ENCODE results near the gene TMEM30B. TPM values are rescaled to one million over a fixed set of nuclear protein-coding genes. Genes with fewer than 3 reads are reported as not detected.
"Not testable (repeated sequence)": the region's sequence is repeated elsewhere in the genome, so short reads cannot be mapped to it uniquely, and the experiment has no call there.

The TMEM30B gene
- total RNA-seq, 2 donors from 2014 or later = 2.0 to 3.7 TPM

- H3K27me3 ChIP-seq = no peaks in the 10 kb centered on the region
- peaks cover 0 to 8% of the 10 kb centered on the region in 2 donors for H3K9me3 ChIP-seq
- TF ChIP-seq, protein P1, sequence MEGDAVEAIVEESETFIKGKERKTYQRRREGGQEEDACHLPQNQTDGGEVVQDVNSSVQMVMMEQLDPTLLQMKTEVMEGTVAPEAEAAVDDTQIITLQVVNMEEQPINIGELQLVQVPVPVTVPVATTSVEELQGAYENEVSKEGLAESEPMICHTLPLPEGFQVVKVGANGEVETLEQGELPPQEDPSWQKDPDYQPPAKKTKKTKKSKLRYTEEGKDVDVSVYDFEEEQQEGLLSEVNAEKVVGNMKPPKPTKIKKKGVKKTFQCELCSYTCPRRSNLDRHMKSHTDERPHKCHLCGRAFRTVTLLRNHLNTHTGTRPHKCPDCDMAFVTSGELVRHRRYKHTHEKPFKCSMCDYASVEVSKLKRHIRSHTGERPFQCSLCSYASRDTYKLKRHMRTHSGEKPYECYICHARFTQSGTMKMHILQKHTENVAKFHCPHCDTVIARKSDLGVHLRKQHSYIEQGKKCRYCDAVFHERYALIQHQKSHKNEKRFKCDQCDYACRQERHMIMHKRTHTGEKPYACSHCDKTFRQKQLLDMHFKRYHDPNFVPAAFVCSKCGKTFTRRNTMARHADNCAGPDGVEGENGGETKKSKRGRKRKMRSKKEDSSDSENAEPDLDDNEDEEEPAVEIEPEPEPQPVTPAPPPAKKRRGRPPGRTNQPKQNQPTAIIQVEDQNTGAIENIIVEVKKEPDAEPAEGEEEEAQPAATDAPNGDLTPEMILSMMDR (IDR thresholded peaks at IDR 0.05) = peak in 1 of 2 donors; percentile 50
- no peaks in the 10 kb centered on the region for H3K36me3 ChIP-seq
- DNase-seq (ENCODE audit: low spot score) = peak; percentile 77
- H3K27ac ChIP-seq = peak within 1 kb of the TSS; percentile 70 to 76
- H3K4me1 ChIP-seq = peaks cover 0 to 19% of the 10 kb centered on the region in 2 donors
- H3K4me3 ChIP-seq = peak within 1 kb of the TSS; percentile 50 to 83
These were observed 40.4 kb upstream of the TMEM30B start, which contains the start of gene PRKCH for GRCh38 chr14:61321385-61322010. TSS of gene PRKCH (plus strand) at chr14:61321579. CDS start at chr14:61322102, 523 bp downstream.

DNA sequence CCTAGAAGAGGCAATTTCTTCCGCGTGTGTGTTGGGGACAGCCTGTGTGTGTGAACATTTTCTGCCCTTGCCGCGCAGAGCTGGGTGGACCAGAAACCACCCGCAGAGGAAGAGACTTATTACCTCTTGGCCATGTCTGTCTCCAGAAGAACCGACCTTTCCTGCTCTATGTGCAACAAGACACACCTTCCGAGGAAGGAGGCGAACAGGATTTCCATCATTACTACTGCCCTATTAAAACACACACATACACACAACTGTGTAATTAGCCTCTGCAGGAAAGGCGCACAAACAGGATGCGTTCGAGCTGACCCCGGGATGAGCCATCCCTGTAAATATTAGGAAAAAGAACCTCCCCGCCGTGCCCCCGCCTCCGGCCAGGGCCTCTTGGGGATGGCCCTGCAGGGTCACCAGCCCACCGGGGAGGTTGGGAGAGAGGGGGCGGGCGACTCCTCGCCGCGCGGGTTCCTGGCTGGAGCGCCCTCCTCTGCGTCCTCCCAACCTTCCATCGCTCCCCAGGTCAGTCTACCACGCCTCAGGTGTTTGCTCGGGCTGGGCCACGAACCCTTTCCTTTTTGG lies 39.8 kb upstream of the TMEM30B start:
- no peaks in the 10 kb centered on the region for H3K36me3 ChIP-seq
- TF ChIP-seq, protein P1 (IDR thresholded peaks at IDR 0.05) = no peak
- H3K4me3 ChIP-seq = peak overlapping the region; percentile 50 to 83
- peak overlapping the region; percentile 70 to 76 for H3K27ac ChIP-seq
- no peaks in the 10 kb centered on the region for H3K27me3 ChIP-seq
- H3K9me3 ChIP-seq = peaks cover 0 to 3% of the 10 kb centered on the region in 2 donors
- no peak for DNase-seq (ENCODE audit: low spot score)
- peaks cover 0 to 19% of the 10 kb centered on the region in 2 donors for H3K4me1 ChIP-seq

GRCh38 chr14:61320170-61320569 lies 39.0 kb upstream of the TMEM30B start:
- H3K27me3 ChIP-seq; H3K9me3 ChIP-seq; H3K4me3 ChIP-seq; DNase-seq (ENCODE audit: low spot score); H3K27ac ChIP-seq; H3K36me3 ChIP-seq: not testable (repeated sequence)
- peaks cover 0 to 19% of the 10 kb centered on the region in 2 donors for H3K4me1 ChIP-seq

DNA sequence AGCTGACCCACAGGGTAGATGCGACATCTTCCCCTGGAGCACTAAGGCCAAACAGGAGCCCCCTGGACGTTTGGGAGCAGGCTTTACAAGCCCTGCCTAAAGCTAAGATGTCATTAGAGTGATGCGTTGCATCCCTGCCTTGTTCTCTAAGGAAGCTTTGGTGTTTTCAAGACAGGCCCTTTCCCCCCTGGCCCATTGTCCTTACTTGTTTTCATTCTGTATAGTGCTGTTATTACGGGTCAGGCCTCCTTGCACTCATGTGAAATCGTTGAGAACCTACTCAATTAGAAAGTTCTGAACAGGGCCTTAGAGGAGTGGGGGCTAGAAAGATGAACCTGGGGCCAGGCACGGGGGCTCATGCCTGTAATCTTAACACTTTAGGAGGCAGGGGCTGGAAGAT lies 38.6 kb upstream of the TMEM30B start:
- H3K4me3 ChIP-seq = no peak overlapping the region
- H3K36me3 ChIP-seq = no peaks in the 10 kb centered on the region
- TF ChIP-seq, protein P1 (IDR thresholded peaks at IDR 0.05) = no peak
- no peak for DNase-seq (ENCODE audit: low spot score)
- no peaks in the 10 kb centered on the region for H3K9me3 ChIP-seq
- no peak overlapping the region for H3K27ac ChIP-seq
- peaks cover 0 to 19% of the 10 kb centered on the region in 2 donors for H3K4me1 ChIP-seq
- H3K27me3 ChIP-seq = no peaks in the 10 kb centered on the region

DNA sequence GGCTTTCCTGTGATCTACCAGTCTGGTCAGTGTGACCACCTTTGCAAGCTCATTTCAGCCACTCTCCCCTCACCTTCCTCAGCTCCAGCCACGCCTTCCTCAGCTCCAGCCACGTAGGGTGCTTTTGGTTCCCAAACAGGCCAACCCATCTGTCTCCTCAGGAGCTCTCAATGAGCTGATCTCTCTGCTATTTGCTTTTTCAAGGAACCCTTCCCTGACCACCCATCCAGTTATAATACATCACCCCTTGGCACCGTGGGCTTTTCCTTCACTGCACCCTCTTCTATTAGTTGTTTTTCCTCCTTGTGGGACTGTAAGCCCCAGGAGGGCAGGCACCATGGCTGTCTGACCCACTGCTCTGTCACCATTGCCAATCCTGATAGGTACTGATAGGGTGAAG lies 37.9 kb upstream of the TMEM30B start:
- no peak for DNase-seq (ENCODE audit: low spot score)
- H3K27ac ChIP-seq = no peak overlapping the region
- H3K27me3 ChIP-seq = no peaks in the 10 kb centered on the region
- no peaks in the 10 kb centered on the region for H3K9me3 ChIP-seq
- H3K4me3 ChIP-seq = no peak overlapping the region
- H3K36me3 ChIP-seq = no peaks in the 10 kb centered on the region
- peaks cover 0 to 19% of the 10 kb centered on the region in 2 donors for H3K4me1 ChIP-seq
- TF ChIP-seq, protein P1 (IDR thresholded peaks at IDR 0.05) = no peak

DNA sequence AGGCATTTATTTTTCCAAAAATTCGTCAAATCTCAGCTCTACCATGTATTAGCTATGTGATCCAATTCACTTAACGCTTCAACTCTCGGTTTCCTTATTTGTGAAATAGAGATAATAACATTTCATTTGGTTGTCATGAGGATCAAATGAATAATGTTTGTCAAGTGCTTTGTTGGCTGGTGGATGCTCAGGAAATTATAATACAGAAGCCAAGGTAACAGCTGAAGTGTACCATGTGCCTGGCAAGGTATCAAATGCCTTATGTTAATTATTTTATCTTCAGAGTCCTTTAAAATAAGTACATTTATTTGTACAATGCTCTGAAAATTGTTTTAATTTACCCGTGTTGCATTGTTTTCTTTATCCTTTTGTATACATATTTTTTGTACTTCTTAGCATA lies 34.2 kb upstream of the TMEM30B start:
- Histone ChIP-seq H3K9me3 (peaks cover 0 to 6% of the 10 kb centered on the region in 2 donors), H3K4me1 (no peaks in the 10 kb centered on the region), H3K4me3 (no peak overlapping the region), H3K27me3 (no peaks in the 10 kb centered on the region), H3K27ac (no peak overlapping the region), H3K36me3 (no peaks in the 10 kb centered on the region)
- TF ChIP-seq, protein P1 (IDR thresholded peaks at IDR 0.05) = no peak
- DNase-seq (ENCODE audit: low spot score) = no peak

DNA sequence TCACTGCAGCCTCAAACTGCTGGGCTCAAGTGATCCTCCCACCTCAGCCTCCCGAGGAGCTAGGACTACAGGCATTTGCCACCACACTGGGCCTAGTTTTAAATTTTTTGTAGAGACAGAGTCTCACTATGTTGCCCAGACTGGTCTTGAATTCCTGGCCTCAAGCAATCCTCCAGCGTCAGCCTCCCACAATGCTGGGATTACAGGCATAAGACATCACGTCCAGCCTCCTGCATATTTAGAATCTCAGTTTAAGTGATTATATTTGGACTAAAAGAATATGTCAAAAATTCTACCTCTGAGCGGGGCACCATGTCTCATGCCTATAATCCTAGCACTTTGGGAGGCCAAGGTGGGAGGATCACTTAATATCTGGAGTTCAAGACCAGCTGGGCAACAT lies 27.6 kb upstream of the TMEM30B start:
- not testable (repeated sequence) for H3K27ac ChIP-seq; H3K27me3 ChIP-seq; DNase-seq (ENCODE audit: low spot score); H3K4me3 ChIP-seq; H3K36me3 ChIP-seq; H3K4me1 ChIP-seq
- peaks cover 0 to 17% of the 10 kb centered on the region in 2 donors for H3K9me3 ChIP-seq
